Brain microvascular endothelial cell (primary cell): ENCODE data around the gene SHC3.
"Not testable (repeated sequence)": the region's sequence is repeated elsewhere in the genome, so short reads cannot be mapped to it uniquely, and the experiment has no call there.

ENCODE experiments used
- DNase-seq: peaks from one replicate; pipeline ENCODE4 v3.0.0-alpha.2; 2020
- H3K27ac ChIP-seq: fragments of 250-450 bp; sonication (Bioruptor Pico); 2 replicates; pipeline ENCODE4 v1.5.1; 2020; ENCODE audit warnings: mild to moderate bottlenecking, moderate library complexity
- H3K27me3 ChIP-seq: fragments of 250-450 bp; sonication (Bioruptor Pico); replicated peaks from 2 replicates; pipeline ENCODE4 v1.5.1; 2020; ENCODE audit warnings: mild to moderate bottlenecking
- H3K36me3 ChIP-seq: fragments of 250-450 bp; sonication (Bioruptor Pico); replicated peaks from 2 replicates; pipeline ENCODE4 v1.5.1; 2020; ENCODE audit warnings: mild to moderate bottlenecking
- H3K4me3 ChIP-seq: 2 replicates; pipeline ENCODE4 v1.5.1; 2011; ENCODE audit warnings: low read depth, mild to moderate bottlenecking, control low read depth, low read length, moderate library complexity
- in situ Hi-C: cut with HindIII; loops from 2 replicates; pipeline ENCODE4 v1.10.0; 2017; ENCODE audit warnings: low sequenced_read_pairs, low pct_ligation_motif_present
- TF ChIP-seq, protein P1 (sequence below): IDR thresholded peaks from 2 replicates; pipeline ENCODE4 v1.5.1; 2011; ENCODE audit warnings: low read depth, mild to moderate bottlenecking, moderate library complexity, low read length, control low read depth, inconsistent platforms; ENCODE audit errors: missing control alignments

Gene SHC3

DNA sequence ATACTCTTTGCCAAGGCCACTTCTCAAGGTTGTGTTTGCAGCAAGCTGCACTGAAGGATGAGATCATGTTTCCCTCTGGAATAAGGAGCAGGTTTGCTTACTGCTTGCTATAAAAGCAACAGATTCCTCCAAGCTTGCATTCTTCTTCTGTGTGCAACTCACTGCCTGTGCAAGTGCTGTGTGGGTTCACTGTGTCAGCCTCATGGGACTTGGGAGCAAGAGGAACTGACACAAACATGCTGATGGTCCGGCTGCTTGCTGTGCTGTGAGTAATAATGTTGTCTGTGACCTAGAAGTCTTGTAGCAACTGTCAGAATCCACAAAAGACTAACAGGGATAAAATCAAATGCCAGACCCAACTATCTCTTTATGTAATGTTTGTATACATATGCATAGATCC, 33.6 kb upstream of the SHC3 start:
- Histone ChIP-seq H3K4me3 (no peak overlapping the region), H3K27me3 (no peaks in the 10 kb centered on the region), H3K27ac (no peak overlapping the region), H3K36me3 (no peaks in the 10 kb centered on the region)
- in situ Hi-C loops: no loop called here
- TF ChIP-seq, protein P1, sequence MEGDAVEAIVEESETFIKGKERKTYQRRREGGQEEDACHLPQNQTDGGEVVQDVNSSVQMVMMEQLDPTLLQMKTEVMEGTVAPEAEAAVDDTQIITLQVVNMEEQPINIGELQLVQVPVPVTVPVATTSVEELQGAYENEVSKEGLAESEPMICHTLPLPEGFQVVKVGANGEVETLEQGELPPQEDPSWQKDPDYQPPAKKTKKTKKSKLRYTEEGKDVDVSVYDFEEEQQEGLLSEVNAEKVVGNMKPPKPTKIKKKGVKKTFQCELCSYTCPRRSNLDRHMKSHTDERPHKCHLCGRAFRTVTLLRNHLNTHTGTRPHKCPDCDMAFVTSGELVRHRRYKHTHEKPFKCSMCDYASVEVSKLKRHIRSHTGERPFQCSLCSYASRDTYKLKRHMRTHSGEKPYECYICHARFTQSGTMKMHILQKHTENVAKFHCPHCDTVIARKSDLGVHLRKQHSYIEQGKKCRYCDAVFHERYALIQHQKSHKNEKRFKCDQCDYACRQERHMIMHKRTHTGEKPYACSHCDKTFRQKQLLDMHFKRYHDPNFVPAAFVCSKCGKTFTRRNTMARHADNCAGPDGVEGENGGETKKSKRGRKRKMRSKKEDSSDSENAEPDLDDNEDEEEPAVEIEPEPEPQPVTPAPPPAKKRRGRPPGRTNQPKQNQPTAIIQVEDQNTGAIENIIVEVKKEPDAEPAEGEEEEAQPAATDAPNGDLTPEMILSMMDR: no peak
- DNase-seq: no peak

DNA sequence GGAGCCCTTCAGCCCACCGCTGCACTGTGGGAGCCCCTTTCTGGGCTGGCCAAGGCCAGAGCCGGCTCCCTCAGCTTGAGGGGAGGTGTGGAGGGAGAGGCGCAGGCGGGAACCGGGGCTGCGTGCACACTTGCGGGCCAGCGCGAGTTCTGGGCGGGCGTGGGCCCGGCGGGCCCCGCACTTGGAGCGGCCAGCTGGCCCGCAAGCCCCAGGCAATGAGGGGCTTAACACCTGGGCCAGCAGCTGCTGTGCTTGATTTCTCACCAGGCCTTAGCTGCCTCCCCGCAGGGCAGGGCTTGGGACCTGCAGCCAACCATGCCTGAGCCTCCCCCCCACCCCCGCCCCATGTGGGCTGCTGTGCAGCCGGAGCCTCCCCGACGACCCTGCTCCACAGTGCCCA, 30.7 kb upstream of the SHC3 start:
- in situ Hi-C loops: not testable (repeated sequence)

DNA sequence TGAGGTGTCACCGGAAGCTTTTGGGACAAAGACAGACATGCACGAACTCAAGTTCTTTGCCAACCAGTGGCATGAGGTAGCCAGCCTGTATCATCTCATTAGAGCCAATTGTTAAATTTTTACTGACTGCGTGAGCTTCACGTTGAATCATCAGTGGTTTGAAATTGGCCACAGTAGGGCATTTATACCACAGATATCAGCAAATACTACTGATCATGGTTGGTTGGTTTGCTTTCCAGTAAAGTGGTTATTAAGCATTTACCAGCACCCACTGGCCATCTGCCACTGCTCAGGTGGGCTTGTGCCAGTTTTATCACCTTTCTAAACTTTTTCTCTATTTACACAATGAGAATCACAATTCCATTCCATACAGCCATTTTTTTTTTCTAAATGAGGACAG, 28.4 kb upstream of the SHC3 start:
- TF ChIP-seq, protein P1: no peak
- H3K36me3 ChIP-seq: no peaks in the 10 kb centered on the region
- in situ Hi-C loops: no loop called here
- no peak for DNase-seq
- no peak overlapping the region for H3K4me3 ChIP-seq
- no peak overlapping the region for H3K27ac ChIP-seq
- H3K27me3 ChIP-seq: no peaks in the 10 kb centered on the region

More for the DNA sequence above, 30.7 kb upstream of the SHC3 start:
- DNase-seq, H3K36me3 ChIP-seq, H3K27me3 ChIP-seq, H3K4me3 ChIP-seq, H3K27ac ChIP-seq: not testable (repeated sequence)

DNA sequence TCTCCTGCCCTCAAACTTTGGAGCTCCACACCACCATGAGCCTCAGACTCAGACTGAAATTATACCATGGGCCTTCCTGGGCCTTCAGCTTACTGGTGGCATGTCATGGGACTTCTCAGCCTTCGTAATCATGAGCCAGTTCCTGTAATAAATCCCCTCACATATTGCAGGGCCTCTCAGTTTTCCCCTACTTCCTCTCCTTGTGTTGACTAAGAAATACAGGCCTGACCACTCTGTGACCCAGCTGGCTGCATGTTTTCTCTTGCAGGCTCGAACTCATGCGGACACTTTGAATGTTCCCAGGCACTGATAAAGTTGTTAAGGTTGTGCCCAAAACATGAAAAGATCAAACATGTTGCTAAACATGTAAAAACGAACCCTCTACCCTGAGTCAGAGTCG, 26.2 kb upstream of the SHC3 start:
- no peak overlapping the region for H3K4me3 ChIP-seq
- no peak for DNase-seq
- no peak overlapping the region for H3K27ac ChIP-seq
- TF ChIP-seq, protein P1: no peak
- no peaks in the 10 kb centered on the region for H3K36me3 ChIP-seq
- no peaks in the 10 kb centered on the region for H3K27me3 ChIP-seq
- in situ Hi-C loops: no loop called here

DNA sequence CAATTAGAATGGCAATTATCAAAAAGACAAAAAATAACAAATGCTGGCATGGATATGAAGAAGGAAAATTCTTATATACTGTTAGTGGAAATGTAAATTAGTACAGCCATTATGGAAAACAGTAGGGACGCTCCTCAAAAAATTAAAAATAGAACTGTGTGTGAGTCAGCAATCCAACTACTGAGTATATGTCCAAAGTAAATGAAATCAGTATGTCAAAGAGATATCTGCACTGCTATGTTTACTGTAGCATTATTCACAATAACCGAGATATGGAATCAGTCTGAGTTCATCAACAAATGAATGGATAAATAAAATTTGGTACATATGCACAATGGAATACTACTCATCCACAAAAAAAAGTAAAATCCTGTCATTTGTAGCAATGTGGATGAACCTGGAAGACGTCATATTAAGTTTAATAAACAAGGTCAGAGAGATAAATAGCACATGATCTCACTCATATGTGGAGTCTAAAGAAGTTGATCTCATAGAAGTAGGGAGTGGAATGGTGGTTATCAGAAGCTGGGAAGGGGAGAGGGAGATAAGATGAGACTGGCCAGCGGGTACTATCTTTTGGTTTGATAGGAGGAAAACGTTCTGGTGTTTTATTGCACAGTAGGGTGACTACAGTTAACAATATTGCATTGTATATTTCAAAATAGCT, 16.6 kb upstream of the SHC3 start:
- TF ChIP-seq, protein P1: no peak
- Histone ChIP-seq H3K27ac (no peak overlapping the region), H3K27me3 (no peaks in the 10 kb centered on the region), H3K4me3 (no peak overlapping the region), H3K36me3 (no peaks in the 10 kb centered on the region)
- in situ Hi-C loops: no loop called here
- DNase-seq: no peak

DNA sequence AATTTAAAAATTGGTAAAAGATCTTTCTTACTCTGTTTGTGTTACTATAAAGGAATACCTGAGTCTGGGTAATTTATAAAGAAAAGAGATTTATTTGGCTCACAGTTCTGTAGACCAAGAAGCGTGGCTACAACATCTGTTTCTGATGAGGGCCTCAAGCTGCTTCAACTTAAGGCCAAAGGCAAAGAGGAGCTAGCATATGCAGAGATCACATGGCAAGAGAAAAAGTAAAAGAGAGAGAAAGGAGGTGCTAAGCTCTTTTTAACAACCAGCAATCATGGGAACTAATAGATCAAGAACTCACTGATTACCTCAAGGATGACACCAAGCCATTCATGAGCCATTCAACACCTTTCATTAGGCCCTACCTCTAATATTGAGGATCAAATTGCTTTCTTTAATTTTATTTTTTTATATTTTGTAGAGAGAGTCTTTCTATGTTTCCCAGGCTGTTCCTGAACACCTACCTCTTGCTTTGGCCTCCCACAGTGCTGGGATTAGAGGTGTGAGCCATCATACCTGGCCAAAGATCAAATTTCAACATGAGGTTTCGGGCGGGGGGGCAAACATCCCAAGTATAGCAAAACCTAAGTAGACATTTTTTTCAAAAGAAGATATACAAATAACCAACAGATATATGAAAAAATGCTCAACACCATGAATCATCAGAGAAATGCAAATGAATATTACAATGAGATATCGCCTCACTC, 16.0 kb upstream of the SHC3 start:
- Histone ChIP-seq H3K4me3 (no peak overlapping the region), H3K27ac (no peak overlapping the region), H3K27me3 (no peaks in the 10 kb centered on the region), H3K36me3 (no peaks in the 10 kb centered on the region)
- DNase-seq: no peak
- in situ Hi-C loops: no loop called here
- TF ChIP-seq, protein P1: no peak
